Measurements from ENCODE around the gene BPTF.

DNA sequence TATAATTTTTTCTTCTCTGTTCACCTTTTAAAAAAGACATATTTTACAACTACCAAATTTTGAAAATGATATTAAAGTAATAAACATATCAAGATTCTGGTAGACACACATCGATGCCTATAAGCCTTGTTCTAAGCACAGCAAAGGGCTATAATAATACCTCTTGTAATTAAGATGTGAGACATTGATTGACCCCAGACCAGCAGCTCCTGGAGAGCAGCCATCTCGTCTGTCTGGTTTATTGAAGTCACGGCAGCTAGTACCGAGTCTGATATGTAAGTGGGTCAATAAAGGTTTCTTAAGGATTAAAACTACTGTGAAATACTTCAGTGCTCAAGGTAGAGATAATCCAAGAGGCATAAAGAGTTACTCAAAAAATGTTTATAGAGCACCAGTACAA is 94.9 kb downstream of the BPTF start:
- TF ChIP-seq POLR2A (IDR thresholded peaks at IDR 0.05) (no peak), CTCF (IDR thresholded peaks at IDR 0.05) (no peak)

Measured in suprapubic skin (tissue), 3 donors.